Smooth muscle cell of the pulmonary artery (primary cell): Measurements from ENCODE around the gene POP5. TPM values are rescaled to one million over a fixed set of nuclear protein-coding genes. Genes with fewer than 3 reads are reported as not detected.

Source experiments
- total RNA-seq: library from RNA; depleted of rRNA; stranded (reverse); fragments of >200 nt; gene quantifications from 2 replicates; pipeline ENCODE4 v1.2.3, GENCODE V29; 2014

The POP5 gene, protein sequence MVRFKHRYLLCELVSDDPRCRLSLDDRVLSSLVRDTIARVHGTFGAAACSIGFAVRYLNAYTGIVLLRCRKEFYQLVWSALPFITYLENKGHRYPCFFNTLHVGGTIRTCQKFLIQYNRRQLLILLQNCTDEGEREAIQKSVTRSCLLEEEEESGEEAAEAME
- 26.1 and 36.7 TPM in 2 replicates for total RNA-seq

DNA sequence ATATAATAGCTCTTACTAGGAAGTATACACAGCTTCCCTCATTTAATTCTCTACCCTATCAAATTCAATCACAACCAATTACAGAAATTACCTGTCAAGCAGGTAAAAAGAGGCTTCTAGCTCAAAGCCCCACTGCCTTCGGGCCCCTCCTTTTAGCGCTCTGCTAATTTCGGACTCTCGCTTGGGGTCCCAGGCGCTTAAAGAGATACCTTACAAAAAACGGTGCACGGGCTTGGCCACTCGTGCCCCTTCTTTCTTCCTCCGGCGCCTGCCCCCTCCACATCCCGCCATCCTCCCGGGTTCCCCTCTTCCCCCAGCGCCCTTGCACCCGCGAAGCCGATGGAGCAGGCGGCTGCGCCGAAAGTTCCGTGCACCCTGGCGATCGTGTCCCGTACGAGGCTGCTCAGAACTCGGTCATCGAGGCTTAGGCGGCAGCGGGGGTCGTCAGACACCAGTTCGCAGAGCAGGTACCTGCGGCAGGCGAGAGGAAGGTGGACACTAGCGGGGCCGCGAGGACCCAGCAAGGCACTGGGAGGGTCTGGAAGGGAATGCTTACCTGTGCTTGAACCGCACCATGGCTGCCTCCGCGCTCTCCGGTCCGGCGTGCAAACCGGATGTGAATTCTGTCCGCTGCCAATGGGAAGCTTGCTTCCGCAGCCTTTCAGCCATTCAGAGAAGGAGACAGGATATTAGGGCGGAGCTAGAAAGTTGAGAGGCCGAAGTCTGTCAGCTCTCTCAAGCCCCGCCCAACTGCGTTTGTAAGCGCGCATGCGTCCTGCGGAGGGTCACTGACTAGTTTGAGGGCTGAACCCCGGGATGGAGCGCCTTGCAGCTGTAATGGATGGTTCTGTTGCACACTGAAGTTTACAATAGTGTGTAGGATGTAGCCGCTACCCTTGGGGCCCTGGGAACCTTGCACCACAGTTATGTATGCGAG lies at the start of gene POP5:
POP5 (minus strand) TSS at position 616 of the 937 bp plus-strand sequence; CDS start at position 576, 40 bp downstream.

GRCh38 chr12:120534203-120534702 lies 46.9 kb downstream of the POP5 start, which contains the start of gene RNF10:
Gene RNF10, plus strand, starts transcription at chr12:120534356. Its CDS starts 456 bp downstream, at chr12:120534812.

DNA sequence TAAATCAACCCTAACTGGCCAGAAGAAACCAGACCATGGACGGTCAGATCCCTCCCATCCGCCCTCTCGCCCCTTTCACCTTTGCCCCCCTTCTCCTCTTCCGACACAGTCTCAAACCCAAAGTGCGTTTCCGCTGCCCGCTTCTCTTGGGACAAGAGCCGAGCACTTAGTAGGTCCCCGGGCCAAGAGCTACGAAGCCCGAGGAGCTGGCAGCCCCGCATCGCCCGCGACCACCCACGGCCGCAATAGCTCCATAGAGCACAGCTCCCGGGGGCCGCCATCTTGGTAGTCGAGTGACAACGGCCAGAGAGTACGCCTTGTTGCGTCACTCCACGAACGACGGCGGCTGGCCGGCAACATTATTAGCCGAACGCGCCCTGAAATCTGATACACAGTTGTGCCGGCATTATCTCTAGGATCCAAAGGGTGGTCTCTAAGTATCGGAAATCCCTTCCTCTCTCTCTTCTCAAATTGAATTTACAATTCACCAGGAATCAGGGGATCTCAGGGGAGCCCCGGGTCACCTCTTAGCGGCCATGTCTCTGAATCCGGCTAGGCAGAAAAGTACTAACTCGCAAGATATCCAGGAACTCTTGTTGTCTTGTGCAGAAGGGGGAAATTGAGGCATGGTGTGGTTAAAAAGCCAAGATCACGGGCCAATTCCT lies 52.2 kb downstream of the POP5 start, which contains the start of gene COQ5:
COQ5 (minus strand) TSS at position 298 of the 665 bp plus-strand sequence; CDS start at position 281, 17 bp downstream.

Other genes with a start within 250 kb of the POP5 start
- 0.20 TPM in 1 of 2 replicates, not detected in the other for gene MSI1, start 212.2 kb downstream of the POP5 start, total RNA-seq
- gene COX6A1, start 143.3 kb downstream of the POP5 start, total RNA-seq, result 323 and 352 TPM in 2 replicates
- 14.4 and 16.9 TPM in 2 replicates for gene TRIAP1, start 135.0 kb downstream of the POP5 start, total RNA-seq
- 17.0 and 20.2 TPM in 2 replicates for gene GATC, start 135.0 kb downstream of the POP5 start, total RNA-seq
- 170 and 195 TPM in 2 replicates for gene SRSF9, start 111.7 kb downstream of the POP5 start, total RNA-seq
- 261 and 303 TPM in 2 replicates for gene DYNLL1, start 85.3 kb downstream of the POP5 start, total RNA-seq
- 25.3 and 30.5 TPM in 2 replicates for gene COQ5, start 52.2 kb downstream of the POP5 start, total RNA-seq
- 189 and 197 TPM in 2 replicates for gene RNF10, start 47.0 kb downstream of the POP5 start, total RNA-seq
- gene CABP1, start 59.2 kb upstream of the POP5 start, total RNA-seq, result 1.6 and 21.4 TPM in 2 replicates
- 136 and 156 TPM in 2 replicates for gene MLEC, start 105.7 kb upstream of the POP5 start, total RNA-seq
- 43.9 and 44.3 TPM in 2 replicates for gene UNC119B, start 129.1 kb upstream of the POP5 start, total RNA-seq
- 5.6 and 6.6 TPM in 2 replicates for gene ACADS, start 144.4 kb upstream of the POP5 start, total RNA-seq